ENCODE results near the gene MMP25.

DNA sequence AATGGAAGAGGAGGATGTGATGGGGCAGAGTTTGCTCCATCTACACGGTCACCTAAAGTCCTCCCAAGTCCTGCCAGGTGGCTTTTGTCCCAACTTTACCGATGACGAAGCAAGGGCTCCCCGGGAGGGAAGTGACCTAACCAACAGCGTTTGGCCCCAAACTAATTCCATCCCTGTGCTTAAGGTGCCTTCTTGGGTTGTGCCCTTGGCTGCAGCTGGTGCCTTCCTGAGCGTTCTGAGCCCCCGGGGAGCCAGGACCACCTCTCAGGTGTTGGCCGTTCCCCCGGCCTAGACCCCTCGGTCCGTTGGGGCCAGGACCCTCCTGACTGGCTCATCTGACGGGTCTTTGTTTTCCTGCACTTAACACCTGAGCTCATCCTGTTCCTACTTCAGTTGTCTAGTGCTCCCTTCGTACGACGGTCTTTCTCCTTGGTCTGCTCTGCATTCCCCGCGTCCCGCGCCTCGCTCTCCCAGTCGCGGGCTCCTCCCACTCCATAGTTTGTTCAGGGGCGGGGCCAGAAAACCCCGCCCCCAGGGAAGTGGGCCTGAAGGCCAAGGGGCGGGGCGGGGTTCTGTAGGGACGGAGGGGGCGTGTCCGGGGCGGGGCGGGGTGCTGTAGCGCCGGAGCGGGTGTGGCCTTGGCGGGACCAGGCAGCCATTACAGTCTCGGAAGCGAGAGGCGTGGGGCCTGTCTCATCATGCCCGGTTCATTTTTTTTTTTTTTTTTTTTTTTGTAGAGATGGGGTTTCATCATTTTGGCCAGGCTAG, 53.6 kb downstream of the MMP25 start:
- TF ChIP-seq EZH2phosphoT487 (IDR thresholded peaks at IDR 0.05; ENCODE audit: insufficient read depth, low read depth) (no peak), EZH2 (IDR thresholded peaks at IDR 0.05; ENCODE audit: insufficient read depth, poor library complexity, severe bottlenecking) (no peak)

Data from GM23248 (cell line).